GM12892 (cell line): ENCODE results near the gene CALCOCO1.

ENCODE experiments used
- POLR2A ChIP-seq: IDR thresholded peaks from 2 replicates; pipeline ENCODE4 v1.6.1; 2011; ENCODE audit warnings: low read depth, low read length, control low read depth
- POLR2AphosphoS5 ChIP-seq: IDR thresholded peaks from 2 replicates; pipeline ENCODE4 v1.6.1; 2011; ENCODE audit warnings: low read depth, low read length, control low read depth
- TAF1 ChIP-seq: IDR thresholded peaks from 2 replicates; pipeline ENCODE4 v1.6.1; 2011; ENCODE audit warnings: low read depth, mild to moderate bottlenecking, control low read depth, low read length, borderline replicate concordance

DNA sequence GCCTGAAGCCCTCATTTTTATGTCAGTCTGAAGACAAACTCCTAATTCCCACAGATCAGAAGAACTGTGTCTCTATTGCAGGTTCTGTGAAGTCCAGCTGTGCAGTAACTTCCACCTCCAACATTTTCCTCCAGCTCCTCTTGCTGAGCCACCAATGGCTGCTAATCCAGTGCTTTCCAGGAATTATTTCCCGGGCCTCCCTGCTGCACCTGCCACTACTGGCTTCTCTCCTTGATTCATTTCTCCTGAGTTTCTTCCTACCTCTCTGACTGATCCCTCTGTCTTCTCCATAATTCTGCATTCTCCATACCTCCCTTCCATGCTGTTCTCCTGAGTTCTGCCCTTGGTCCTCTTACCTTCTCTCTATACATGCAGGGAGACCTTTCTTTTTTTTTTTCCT, 21.2 kb downstream of the CALCOCO1 start:
- TF ChIP-seq POLR2A (no peak), POLR2AphosphoS5 (no peak), TAF1 (no peak)
